Nephron progenitor cell (in vitro differentiated cells): ENCODE results near the gene HPRT1.

ENCODE experiments used
- DNase-seq: peaks from one replicate; pipeline ENCODE4 v3.0.0; 2021
- H3K27ac Mint-ChIP-seq: 2 replicates; pipeline ENCODE4 v1.8.0; 2021; ENCODE audit warnings: mild to moderate bottlenecking, moderate library complexity, mixed read lengths
- H3K27me3 Mint-ChIP-seq: 2 replicates; pipeline ENCODE4 v1.8.0; 2021; ENCODE audit warnings: mild to moderate bottlenecking, low read depth, mixed read lengths; ENCODE audit not compliant: poor library complexity
- H3K36me3 Mint-ChIP-seq: 2 replicates; pipeline ENCODE4 v1.8.0; 2021; ENCODE audit warnings: low read depth, mixed read lengths
- H3K4me1 Mint-ChIP-seq: 2 replicates; pipeline ENCODE4 v1.8.0; 2021; ENCODE audit warnings: mixed read lengths
- H3K4me3 Mint-ChIP-seq: 2 replicates; pipeline ENCODE4 v1.8.0; 2021; ENCODE audit warnings: mild to moderate bottlenecking, moderate library complexity, mixed read lengths
- H3K9me3 Mint-ChIP-seq: 2 replicates; pipeline ENCODE4 v1.8.0; 2021; ENCODE audit warnings: mild to moderate bottlenecking, moderate library complexity, mixed read lengths
- CTCF ChIP-seq: fragments of 200-600 bp; sonication (generic); IDR thresholded peaks from 2 replicates; pipeline ENCODE4 v1.5.0; 2021; ENCODE audit warnings: antibody characterized with exemption

The HPRT1 gene

GRCh38 chrX:134426281-134426680 lies 33.7 kb upstream of the HPRT1 start:
- no peak for TF ChIP-seq CTCF
- Mint-ChIP-seq H3K27ac (no peak overlapping the region), H3K36me3 (peaks cover 41% of the 10 kb centered on the region), H3K4me1 (no peaks in the 10 kb centered on the region), H3K4me3 (no peak overlapping the region), H3K9me3 (peaks cover 5% of the 10 kb centered on the region), H3K27me3 (no peaks in the 10 kb centered on the region)
- no peak for DNase-seq

GRCh38 chrX:134431894-134432293 lies 28.1 kb upstream of the HPRT1 start:
- DNase-seq, result no peak
- no peak overlapping the region for H3K27ac Mint-ChIP-seq
- H3K36me3 Mint-ChIP-seq, result peaks cover 63% of the 10 kb centered on the region
- H3K4me3 Mint-ChIP-seq, result no peak overlapping the region
- H3K9me3 Mint-ChIP-seq, result peaks cover 31% of the 10 kb centered on the region
- peaks cover 2% of the 10 kb centered on the region for H3K27me3 Mint-ChIP-seq
- TF ChIP-seq CTCF, result no peak
- no peaks in the 10 kb centered on the region for H3K4me1 Mint-ChIP-seq

- no peak overlapping the region for H3K4me3 Mint-ChIP-seq
- H3K27ac Mint-ChIP-seq, result no peak overlapping the region
- peaks cover 63% of the 10 kb centered on the region for H3K36me3 Mint-ChIP-seq
- H3K27me3 Mint-ChIP-seq, result peaks cover 2% of the 10 kb centered on the region
- TF ChIP-seq CTCF, result no peak
- peaks cover 49% of the 10 kb centered on the region for H3K9me3 Mint-ChIP-seq
- DNase-seq, result no peak
- H3K4me1 Mint-ChIP-seq, result no peaks in the 10 kb centered on the region
These were observed 24.1 kb upstream of the HPRT1 start for GRCh38 chrX:134435894-134436293.

GRCh38 chrX:134443020-134443419 lies 16.9 kb upstream of the HPRT1 start:
- H3K27me3 Mint-ChIP-seq, result no peaks in the 10 kb centered on the region
- H3K4me3 Mint-ChIP-seq, result no peak overlapping the region
- peaks cover 19% of the 10 kb centered on the region for H3K36me3 Mint-ChIP-seq
- peaks cover 21% of the 10 kb centered on the region for H3K4me1 Mint-ChIP-seq
- no peak for TF ChIP-seq CTCF
- H3K9me3 Mint-ChIP-seq, result peaks cover 24% of the 10 kb centered on the region
- peak overlapping the region; percentile 42 for H3K27ac Mint-ChIP-seq
- no peak for DNase-seq

- Mint-ChIP-seq H3K4me1 (peaks cover 21% of the 10 kb centered on the region), H3K4me3 (no peak overlapping the region), H3K36me3 (peaks cover 20% of the 10 kb centered on the region), H3K27ac (no peak overlapping the region), H3K9me3 (peaks cover 25% of the 10 kb centered on the region), H3K27me3 (no peaks in the 10 kb centered on the region)
- DNase-seq, result no peak
- TF ChIP-seq CTCF, result no peak
These were observed 16.5 kb upstream of the HPRT1 start for GRCh38 chrX:134443461-134443860.

GRCh38 chrX:134444681-134445080 lies 15.3 kb upstream of the HPRT1 start:
- Mint-ChIP-seq H3K4me3 (no peak overlapping the region), H3K4me1 (peaks cover 21% of the 10 kb centered on the region), H3K9me3 (peaks cover 19% of the 10 kb centered on the region), H3K36me3 (peaks cover 12% of the 10 kb centered on the region), H3K27me3 (no peaks in the 10 kb centered on the region), H3K27ac (no peak overlapping the region)
- no peak for TF ChIP-seq CTCF
- no peak for DNase-seq
